ENCODE measurements around the gene RAD51B. TPM values are rescaled to one million over a fixed set of nuclear protein-coding genes. Genes with fewer than 3 reads are reported as not detected.

RAD51B gene
- total and polyA plus RNA-seq, 2 experiments from 2014 or later, result 11.7 to 17.8 TPM

DNA sequence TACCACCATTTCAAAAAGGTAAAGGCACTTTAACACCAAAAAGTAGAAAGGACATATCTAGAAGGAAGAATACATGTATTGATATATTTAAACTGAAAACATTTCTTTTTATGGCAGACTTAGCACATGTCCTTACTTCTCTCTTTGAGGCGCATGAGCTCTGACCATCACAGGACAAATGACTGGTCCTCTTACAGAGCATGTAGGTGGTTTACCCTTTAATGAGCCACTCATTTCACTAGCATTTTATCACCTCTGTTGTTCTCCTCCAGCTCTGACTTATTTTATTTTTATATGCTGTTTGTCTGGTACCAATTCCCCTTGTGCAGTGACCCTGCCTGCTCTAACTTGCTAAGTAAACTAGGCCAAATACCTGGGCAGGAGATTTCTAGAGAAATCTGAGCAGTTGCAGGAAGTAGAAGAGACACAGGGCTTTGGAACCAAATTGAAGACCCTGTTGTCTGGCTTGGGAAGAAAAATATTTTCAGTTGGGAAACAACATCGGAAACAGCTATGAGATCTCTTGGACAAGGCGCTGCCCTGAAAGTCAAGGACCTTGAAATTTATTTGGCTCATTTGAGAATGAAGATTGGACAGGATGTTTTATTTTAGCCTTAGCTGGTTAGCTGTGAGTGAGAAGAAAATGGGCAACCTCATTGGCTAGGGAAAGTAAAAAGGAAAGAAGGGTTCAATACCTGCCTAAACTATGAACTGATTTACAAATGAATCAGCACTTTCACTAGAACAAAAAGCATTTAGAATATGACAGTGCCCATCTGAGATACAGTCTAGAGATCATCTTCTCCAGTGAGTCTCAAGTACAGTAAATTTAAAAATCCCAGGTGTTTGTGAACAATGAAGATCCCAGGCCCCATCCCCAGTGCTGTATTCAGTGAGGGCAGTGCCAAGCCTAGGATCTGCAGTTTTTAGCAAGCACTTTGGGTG, 598.9 kb downstream of the RAD51B start:
- Histone ChIP-seq H3K4me1 (ENCODE audit: low read depth) (peaks cover 11% of the 10 kb centered on the region), H3K27ac (no peak overlapping the region), H3K36me3 (no peaks in the 10 kb centered on the region), H3K4me3 (no peak overlapping the region), H3K9me3 (ENCODE audit: low read depth) (no peaks in the 10 kb centered on the region), H3K27me3 (no peaks in the 10 kb centered on the region)
- DNase-seq (ENCODE audit: low read depth in 1 of 2, low spot score in 1 of 2), result no peak
- no peak for TF ChIP-seq CTCF (IDR thresholded peaks at IDR 0.05; ENCODE audit: low read depth, low read length)

- no peaks in the 10 kb centered on the region for H3K9me3 ChIP-seq (ENCODE audit: low read depth)
- TF ChIP-seq CTCF (IDR thresholded peaks at IDR 0.05; ENCODE audit: low read depth, low read length), result no peak
- no peaks in the 10 kb centered on the region for H3K36me3 ChIP-seq
- H3K4me1 ChIP-seq (ENCODE audit: low read depth), result peaks cover 11% of the 10 kb centered on the region
- H3K4me3 ChIP-seq, result no peak overlapping the region
- H3K27me3 ChIP-seq, result no peaks in the 10 kb centered on the region
- no peak overlapping the region for H3K27ac ChIP-seq
- DNase-seq (ENCODE audit: low read depth in 1 of 2, low spot score in 1 of 2), result no peak
Measured at GRCh38 chr14:68420350-68420749, 600.8 kb downstream of the RAD51B start.

DNA sequence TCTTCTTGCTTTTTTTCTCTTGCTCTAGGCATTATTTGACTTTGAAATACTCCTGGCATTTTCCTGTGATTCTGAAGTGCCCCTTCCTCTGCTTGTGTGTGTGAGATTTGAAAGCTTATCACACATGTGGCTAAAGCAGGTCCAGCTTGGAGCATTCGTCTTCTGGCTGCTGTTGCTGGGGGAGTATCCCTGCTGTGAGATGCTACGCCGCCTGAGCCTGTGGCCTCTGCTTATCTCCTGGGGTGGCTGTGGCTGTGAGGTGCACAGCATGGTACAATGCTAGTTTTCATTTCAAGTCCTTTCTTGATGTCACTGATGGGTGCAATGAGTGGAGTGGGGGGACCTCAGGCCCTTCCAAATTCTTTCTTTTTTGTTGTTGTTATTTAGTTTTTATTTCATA, 601.5 kb downstream of the RAD51B start:
- H3K4me3 ChIP-seq, result no peak overlapping the region
- DNase-seq (ENCODE audit: low read depth in 1 of 2, low spot score in 1 of 2), result no peak
- H3K4me1 ChIP-seq (ENCODE audit: low read depth), result peaks cover 11% of the 10 kb centered on the region
- no peaks in the 10 kb centered on the region for H3K27me3 ChIP-seq
- TF ChIP-seq CTCF (IDR thresholded peaks at IDR 0.05; ENCODE audit: low read depth, low read length), result no peak
- H3K9me3 ChIP-seq (ENCODE audit: low read depth), result no peaks in the 10 kb centered on the region
- H3K27ac ChIP-seq, result no peak overlapping the region
- H3K36me3 ChIP-seq, result no peaks in the 10 kb centered on the region

GRCh38 chr14:68423686-68424085, 604.1 kb downstream of the RAD51B start:
- Histone ChIP-seq H3K9me3 (ENCODE audit: low read depth) (no peaks in the 10 kb centered on the region), H3K27ac (no peak overlapping the region), H3K4me1 (ENCODE audit: low read depth) (peaks cover 11% of the 10 kb centered on the region), H3K27me3 (no peaks in the 10 kb centered on the region), H3K4me3 (no peak overlapping the region), H3K36me3 (no peaks in the 10 kb centered on the region)
- no peak for TF ChIP-seq CTCF (IDR thresholded peaks at IDR 0.05; ENCODE audit: low read depth, low read length)
- no peak for DNase-seq (ENCODE audit: low read depth in 1 of 2, low spot score in 1 of 2)

GRCh38 chr14:68424443-68425172, 605.0 kb downstream of the RAD51B start:
- H3K27me3 ChIP-seq, result no peaks in the 10 kb centered on the region
- DNase-seq (ENCODE audit: low read depth in 1 of 2, low spot score in 1 of 2), result no peak
- H3K27ac ChIP-seq, result no peak overlapping the region
- peaks cover 11% of the 10 kb centered on the region for H3K4me1 ChIP-seq (ENCODE audit: low read depth)
- no peak overlapping the region for H3K4me3 ChIP-seq
- no peaks in the 10 kb centered on the region for H3K36me3 ChIP-seq
- H3K9me3 ChIP-seq (ENCODE audit: low read depth), result no peaks in the 10 kb centered on the region
- TF ChIP-seq CTCF (IDR thresholded peaks at IDR 0.05; ENCODE audit: low read depth, low read length), result no peak
